Activated CD4-positive, alpha-beta T cell treated with anti-CD3 and anti-CD28 coated beads for 36 hours (primary cell): ENCODE measurements around the gene PHGDH. TPM values are rescaled to one million over a fixed set of nuclear protein-coding genes. Genes with fewer than 3 reads are reported as not detected.

ENCODE experiments used
- ATAC-seq: fragments of 200-7000 bp; cut with Tn5 transposase; one replicate; pipeline ENCODE4 v1.10.0; 2021; ENCODE audit warnings: mild to moderate bottlenecking, moderate library complexity
- CTCF ChIA-PET: fragments of 350-600 bp; sonication (Branson Sonifier 250); formaldehyde crosslinking; loops from one replicate; lab custom pipeline; 2021; ENCODE audit warnings: antibody characterized with exemption; lab: Charles Lee
- POLR2A ChIA-PET: fragments of 350-600 bp; sonication (Branson Sonifier 250); formaldehyde crosslinking; loops from one replicate; lab custom pipeline; 2021; ENCODE audit warnings: antibody characterized with exemption, inconsistent platforms; lab: Charles Lee
- DNase-seq: peaks from one replicate; pipeline ENCODE4 v3.0.0-alpha.2; 2020
- H3K27ac Mint-ChIP-seq: one replicate; pipeline ENCODE4 v1.8.0; 2021; ENCODE audit warnings: mixed read lengths
- H3K27me3 Mint-ChIP-seq: one replicate; pipeline ENCODE4 v1.8.0; 2021; ENCODE audit warnings: mixed read lengths
- H3K36me3 Mint-ChIP-seq: one replicate; pipeline ENCODE4 v1.8.0; 2021; ENCODE audit warnings: low read depth, mixed read lengths
- H3K4me1 Mint-ChIP-seq: one replicate; pipeline ENCODE4 v1.8.0; 2021; ENCODE audit warnings: mixed read lengths
- H3K4me3 Mint-ChIP-seq: one replicate; pipeline ENCODE4 v1.8.0; 2021; ENCODE audit warnings: mild to moderate bottlenecking, moderate library complexity, mixed read lengths
- H3K9me3 Mint-ChIP-seq: one replicate; pipeline ENCODE4 v1.8.0; 2021; ENCODE audit warnings: low read depth, mixed read lengths
- intact Hi-C, 2 experiments: fragments of 100-400 bp; cut with DNase I in 1 of 2; cut with micrococcal nuclease in 1 of 2; formaldehyde crosslinking; loops; one replicate each; pipeline versions ENCODE4 v1.14.2 to v1.15.1; 2022 to 2024; cut with DNase I, micrococcal nuclease
- total RNA-seq, 2 experiments: library from RNA; stranded (reverse); gene quantifications; one replicate each; pipeline ENCODE4 v1.2.3, GENCODE V29; 2021

The PHGDH gene
- total RNA-seq, 2 experiments from 2014 or later, result 198 to 259 TPM

DNA sequence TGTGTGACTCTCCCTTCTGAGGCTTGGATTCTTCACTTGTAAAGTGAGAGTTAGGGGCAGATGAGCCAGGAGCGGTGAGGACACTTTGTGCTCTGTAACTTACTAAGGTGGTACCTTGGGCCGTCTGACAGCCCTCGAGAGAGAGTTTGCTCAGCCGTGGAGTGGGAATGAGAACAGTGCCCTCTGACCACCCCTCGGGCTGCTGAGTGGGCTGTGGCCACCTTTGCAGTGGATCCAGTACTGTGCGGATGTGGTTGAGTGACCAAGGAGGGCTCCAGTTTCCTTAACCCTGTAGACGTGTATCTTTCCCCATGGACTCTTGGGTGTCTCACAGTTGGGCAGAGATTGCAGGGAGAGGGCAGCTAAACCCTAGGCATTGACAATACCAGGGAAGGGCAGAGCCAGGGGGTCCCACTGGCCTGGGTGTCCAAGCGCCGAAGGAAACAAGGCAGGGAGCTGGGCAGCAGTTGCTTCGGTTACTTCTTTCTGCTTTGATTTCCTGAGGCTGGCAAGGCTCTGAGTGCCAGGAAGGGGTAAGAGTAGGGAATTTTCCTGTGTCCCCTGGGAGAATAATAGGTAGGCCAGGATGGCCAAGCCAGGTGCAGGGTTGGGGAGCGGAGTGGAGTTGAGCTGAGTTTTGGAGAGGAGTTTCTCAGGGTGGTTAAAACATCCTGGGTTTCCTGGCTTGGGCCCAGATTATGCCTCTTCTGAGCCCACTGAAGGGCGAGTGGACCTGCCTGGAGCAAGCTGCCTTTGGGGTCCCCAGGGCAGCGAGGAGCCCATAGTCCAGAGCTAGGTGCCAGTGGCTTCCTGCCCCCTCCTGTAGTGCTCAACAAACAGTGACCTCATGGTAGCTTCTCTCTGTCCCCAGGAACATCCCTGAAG lies 29.4 kb downstream of the PHGDH start:
- H3K4me3 Mint-ChIP-seq, result no peak overlapping the region
- H3K27ac Mint-ChIP-seq, result no peak overlapping the region
- intact Hi-C loops, result no loop called here
- H3K9me3 Mint-ChIP-seq, result no peaks in the 10 kb centered on the region
- no peaks in the 10 kb centered on the region for H3K27me3 Mint-ChIP-seq
- H3K36me3 Mint-ChIP-seq, result peaks cover 26% of the 10 kb centered on the region
- peaks cover 13% of the 10 kb centered on the region for H3K4me1 Mint-ChIP-seq
- POLR2A ChIA-PET, result no interaction called here
- ATAC-seq, result no peak
- DNase-seq, result no peak
- CTCF ChIA-PET, result interaction anchor here (1.1 kb wide), 1 partner anchor 16 kb away, joined by 4 read pairs; no protein-coding TSS in a partner anchor

GRCh38 chr1:119742202-119742601 lies 30.5 kb downstream of the PHGDH start:
- no peak for ATAC-seq
- H3K27me3 Mint-ChIP-seq, result no peaks in the 10 kb centered on the region
- no peak for DNase-seq
- peaks cover 13% of the 10 kb centered on the region for H3K4me1 Mint-ChIP-seq
- ChIA-PET POLR2A (no interaction called here), CTCF (interaction anchor here (1.1 kb wide), 1 partner anchor 15 kb away, joined by 4 read pairs; no protein-coding TSS in a partner anchor)
- intact Hi-C loops, result no loop called here
- no peak overlapping the region for H3K4me3 Mint-ChIP-seq
- no peaks in the 10 kb centered on the region for H3K9me3 Mint-ChIP-seq
- H3K36me3 Mint-ChIP-seq, result peaks cover 15% of the 10 kb centered on the region
- no peak overlapping the region for H3K27ac Mint-ChIP-seq

GRCh38 chr1:119742677-119743076 lies 30.9 kb downstream of the PHGDH start:
- Mint-ChIP-seq H3K36me3 (peaks cover 14% of the 10 kb centered on the region), H3K27ac (no peak overlapping the region), H3K4me1 (peaks cover 13% of the 10 kb centered on the region), H3K4me3 (no peak overlapping the region), H3K9me3 (no peaks in the 10 kb centered on the region), H3K27me3 (no peaks in the 10 kb centered on the region)
- DNase-seq, result no peak
- ATAC-seq, result no peak
- ChIA-PET CTCF (interaction anchor here (1.1 to 3.8 kb wide), 3 partner anchors 10 to 14 kb away, joined by 3 to 32 read pairs (median 4); no protein-coding TSS in a partner anchor), POLR2A (no interaction called here)
- intact Hi-C loops, result no loop called here

DNA sequence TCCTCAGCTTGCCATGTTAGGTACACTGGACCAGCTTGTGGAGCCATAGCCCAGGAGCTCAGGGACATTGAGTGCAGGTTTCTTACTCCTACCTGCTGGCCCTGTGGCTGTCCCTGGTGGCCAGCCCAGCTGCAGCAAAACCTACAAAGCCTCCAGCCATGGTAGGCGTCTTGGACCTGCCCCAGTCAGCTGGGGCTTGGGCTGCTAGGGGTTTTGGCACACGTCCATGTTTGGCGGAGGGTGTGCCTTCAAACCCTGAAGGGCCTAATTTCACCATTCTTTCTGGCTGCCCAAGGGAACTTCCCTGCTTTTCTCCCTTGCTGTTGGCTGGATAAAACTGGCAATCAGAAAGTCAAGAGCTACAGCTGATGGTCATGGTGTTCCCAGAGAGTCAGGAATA lies 31.6 kb downstream of the PHGDH start:
- ChIA-PET CTCF (interaction anchor here (0.7 to 3.8 kb wide), 10 partner anchors 9 to 110 kb away, joined by 3 to 32 read pairs (median 4); partner anchors contain the start of gene PHGDH), POLR2A (no interaction called here)
- ATAC-seq (no peak), DNase-seq (no peak)
- Mint-ChIP-seq H3K27ac (no peak overlapping the region), H3K9me3 (no peaks in the 10 kb centered on the region), H3K27me3 (no peaks in the 10 kb centered on the region), H3K4me1 (peaks cover 13% of the 10 kb centered on the region), H3K4me3 (no peak overlapping the region), H3K36me3 (peaks cover 14% of the 10 kb centered on the region)
- intact Hi-C loops, result no loop called here

DNA sequence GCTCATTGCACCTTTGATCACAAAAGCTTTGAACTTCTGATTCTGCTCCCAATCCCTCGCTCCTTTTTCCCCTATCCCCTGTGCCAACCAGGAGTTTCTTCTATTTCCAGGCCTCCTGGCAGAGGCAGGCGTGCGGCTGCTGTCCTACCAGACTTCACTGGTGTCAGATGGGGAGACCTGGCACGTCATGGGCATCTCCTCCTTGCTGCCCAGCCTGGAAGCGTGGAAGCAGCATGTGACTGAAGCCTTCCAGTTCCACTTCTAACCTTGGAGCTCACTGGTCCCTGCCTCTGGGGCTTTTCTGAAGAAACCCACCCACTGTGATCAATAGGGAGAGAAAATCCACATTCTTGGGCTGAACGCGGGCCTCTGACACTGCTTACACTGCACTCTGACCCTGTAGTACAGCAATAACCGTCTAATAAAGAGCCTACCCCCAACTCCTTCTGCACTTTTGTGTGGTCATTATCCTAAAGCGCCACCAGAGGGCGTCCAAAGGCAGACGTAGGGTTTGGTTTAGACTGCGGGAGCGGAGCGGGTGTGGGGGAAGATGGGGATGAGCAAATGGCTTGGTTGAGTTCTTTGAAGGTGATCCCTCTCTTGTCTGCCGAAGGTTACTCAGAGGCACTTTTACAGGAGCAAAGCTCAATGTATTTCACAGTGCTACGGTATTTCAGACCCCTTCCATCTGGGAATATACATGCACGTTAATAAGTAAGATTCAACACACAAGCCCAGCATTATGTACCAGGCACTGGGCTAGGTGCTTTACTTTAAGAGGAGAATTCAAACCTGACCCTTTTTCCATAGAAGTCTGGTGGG lies 32.3 kb downstream of the PHGDH start:
- no peak overlapping the region for H3K27ac Mint-ChIP-seq
- POLR2A ChIA-PET, result no interaction called here
- intact Hi-C loops, result loop anchor here in 1 of 2 experiments (2.0 kb wide), 2 partner anchors 39 to 65 kb away; no protein-coding TSS in a partner anchor
- peaks cover 13% of the 10 kb centered on the region for H3K4me1 Mint-ChIP-seq
- no peak overlapping the region for H3K4me3 Mint-ChIP-seq
- H3K36me3 Mint-ChIP-seq, result peaks cover 14% of the 10 kb centered on the region
- ATAC-seq, result peak; percentile 83
- DNase-seq, result peak; percentile 76
- no peaks in the 10 kb centered on the region for H3K9me3 Mint-ChIP-seq
- CTCF ChIA-PET, result interaction anchor here (0.6 to 3.8 kb wide), 21 partner anchors 8 to 130 kb away, joined by 3 to 32 read pairs (median 4); partner anchors contain the start of gene PHGDH
- H3K27me3 Mint-ChIP-seq, result no peaks in the 10 kb centered on the region

GRCh38 chr1:119744598-119744942 lies 32.8 kb downstream of the PHGDH start:
- no peak overlapping the region for H3K4me3 Mint-ChIP-seq
- CTCF ChIA-PET, result interaction anchor here (0.6 to 3.8 kb wide), 15 partner anchors 8 to 130 kb away, joined by 3 to 32 read pairs (median 4); no protein-coding TSS in a partner anchor
- H3K27me3 Mint-ChIP-seq, result no peaks in the 10 kb centered on the region
- H3K9me3 Mint-ChIP-seq, result no peaks in the 10 kb centered on the region
- peaks cover 13% of the 10 kb centered on the region for H3K4me1 Mint-ChIP-seq
- DNase-seq (no peak), ATAC-seq (no peak)
- peaks cover 14% of the 10 kb centered on the region for H3K36me3 Mint-ChIP-seq
- intact Hi-C loops, result loop anchor here in 1 of 2 experiments (2.0 kb wide), 2 partner anchors 38 to 64 kb away; no protein-coding TSS in a partner anchor
- POLR2A ChIA-PET, result no interaction called here
- H3K27ac Mint-ChIP-seq, result no peak overlapping the region

- Mint-ChIP-seq H3K36me3 (peaks cover 14% of the 10 kb centered on the region), H3K4me3 (no peak overlapping the region), H3K9me3 (no peaks in the 10 kb centered on the region), H3K27ac (no peak overlapping the region), H3K4me1 (peaks cover 13% of the 10 kb centered on the region), H3K27me3 (no peaks in the 10 kb centered on the region)
- intact Hi-C loops, result loop anchor here in 1 of 2 experiments (2.0 kb wide), 2 partner anchors 38 to 64 kb away; no protein-coding TSS in a partner anchor
- DNase-seq (no peak), ATAC-seq (no peak)
- CTCF ChIA-PET, result interaction anchor here (0.8 to 3.8 kb wide), 11 partner anchors 8 to 123 kb away, joined by 3 to 32 read pairs (median 3); no protein-coding TSS in a partner anchor
- POLR2A ChIA-PET, result no interaction called here
These were observed 33.3 kb downstream of the PHGDH start for GRCh38 chr1:119745034-119745433.

- intact Hi-C loops, result no loop called here
- H3K27ac Mint-ChIP-seq, result no peak overlapping the region
- DNase-seq, result no peak
- H3K36me3 Mint-ChIP-seq, result peaks cover 10% of the 10 kb centered on the region
- no peak for ATAC-seq
- no peaks in the 10 kb centered on the region for H3K9me3 Mint-ChIP-seq
- peaks cover 13% of the 10 kb centered on the region for H3K4me1 Mint-ChIP-seq
- POLR2A ChIA-PET, result no interaction called here
- H3K27me3 Mint-ChIP-seq, result no peaks in the 10 kb centered on the region
- CTCF ChIA-PET, result interaction anchor here (0.5 to 0.7 kb wide), 2 partner anchors 55 to 1098 kb away, joined by 3 read pairs; no protein-coding TSS in a partner anchor
- no peak overlapping the region for H3K4me3 Mint-ChIP-seq
These were observed 35.7 kb downstream of the PHGDH start for GRCh38 chr1:119747451-119747850.

GRCh38 chr1:119748040-119748439 lies 36.3 kb downstream of the PHGDH start:
- intact Hi-C loops, result no loop called here
- Mint-ChIP-seq H3K27me3 (no peaks in the 10 kb centered on the region), H3K4me1 (peaks cover 13% of the 10 kb centered on the region), H3K36me3 (peaks cover 10% of the 10 kb centered on the region), H3K27ac (no peak overlapping the region), H3K9me3 (no peaks in the 10 kb centered on the region), H3K4me3 (no peak overlapping the region)
- ChIA-PET POLR2A (no interaction called here), CTCF (interaction anchor here (0.5 kb wide), 1 partner anchor 56 kb away, joined by 3 read pairs; no protein-coding TSS in a partner anchor)
- ATAC-seq (no peak), DNase-seq (no peak)

GRCh38 chr1:119752592-119752991 lies 40.9 kb downstream of the PHGDH start:
- H3K36me3 Mint-ChIP-seq, result no peaks in the 10 kb centered on the region
- DNase-seq (no peak), ATAC-seq (no peak)
- intact Hi-C loops, result loop anchor here in 1 of 2 experiments (5.0 kb wide), 1 partner anchor 150 kb away; no protein-coding TSS in a partner anchor
- no peak overlapping the region for H3K4me3 Mint-ChIP-seq
- no peaks in the 10 kb centered on the region for H3K4me1 Mint-ChIP-seq
- CTCF ChIA-PET, result interaction anchor here (1.2 to 1.5 kb wide), 2 partner anchors 8 to 9 kb away, joined by 3 to 5 read pairs; no protein-coding TSS in a partner anchor
- peaks cover 5% of the 10 kb centered on the region for H3K27me3 Mint-ChIP-seq
- H3K9me3 Mint-ChIP-seq, result no peaks in the 10 kb centered on the region
- POLR2A ChIA-PET, result no interaction called here
- no peak overlapping the region for H3K27ac Mint-ChIP-seq

GRCh38 chr1:119758584-119758983 lies 46.9 kb downstream of the PHGDH start:
- DNase-seq (no peak), ATAC-seq (no peak)
- CTCF ChIA-PET, result no interaction called here
- intact Hi-C loops, result no loop called here
- Mint-ChIP-seq H3K9me3 (no peaks in the 10 kb centered on the region), H3K4me3 (no peak overlapping the region), H3K4me1 (no peaks in the 10 kb centered on the region), H3K36me3 (no peaks in the 10 kb centered on the region), H3K27me3 (peaks cover 8% of the 10 kb centered on the region), H3K27ac (no peak overlapping the region)
- POLR2A ChIA-PET, result no interaction called here
